ENCODE data around the gene LSM6. TPM values are rescaled to one million over a fixed set of nuclear protein-coding genes. Genes with fewer than 3 reads are reported as not detected.

LSM6 gene
- total RNA-seq, 2 donors from 2014 or later: 10.4 to 34.3 TPM

DNA sequence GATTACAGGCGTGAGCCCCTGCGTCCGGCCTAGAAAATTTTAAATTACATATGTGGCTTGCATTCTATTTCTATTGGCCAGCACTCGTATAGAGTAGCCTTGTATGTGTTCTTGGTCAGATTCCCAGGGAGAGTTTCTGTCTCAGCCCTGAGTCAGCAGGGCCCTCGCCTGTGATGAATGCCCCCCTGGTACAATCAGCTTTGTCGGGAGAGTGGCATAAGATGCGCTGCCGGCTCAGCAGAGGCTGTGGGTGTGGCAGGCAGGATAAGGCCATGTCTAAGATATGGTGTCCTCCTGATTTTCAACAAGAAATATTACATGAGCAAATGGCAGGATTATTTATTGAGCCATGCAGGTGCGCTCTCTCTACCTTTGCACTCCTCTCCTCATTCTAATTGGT is 37.3 kb downstream of the LSM6 start:
- intact Hi-C loops (cut with DNase I): no loop called here
- Histone ChIP-seq H3K27me3 (no peaks in the 10 kb centered on the region), H3K4me3 (no peak overlapping the region), H3K4me1 (no peaks in the 10 kb centered on the region), H3K9me3 (no peaks in the 10 kb centered on the region), H3K27ac (no peak overlapping the region), H3K36me3 (replicated peaks in 1 of 2; ENCODE audit: insufficient read depth in 1 of 2, low read depth in 2 of 2) (no peaks in the 10 kb centered on the region)
- no peak for ATAC-seq
- TF ChIP-seq, protein P1, sequence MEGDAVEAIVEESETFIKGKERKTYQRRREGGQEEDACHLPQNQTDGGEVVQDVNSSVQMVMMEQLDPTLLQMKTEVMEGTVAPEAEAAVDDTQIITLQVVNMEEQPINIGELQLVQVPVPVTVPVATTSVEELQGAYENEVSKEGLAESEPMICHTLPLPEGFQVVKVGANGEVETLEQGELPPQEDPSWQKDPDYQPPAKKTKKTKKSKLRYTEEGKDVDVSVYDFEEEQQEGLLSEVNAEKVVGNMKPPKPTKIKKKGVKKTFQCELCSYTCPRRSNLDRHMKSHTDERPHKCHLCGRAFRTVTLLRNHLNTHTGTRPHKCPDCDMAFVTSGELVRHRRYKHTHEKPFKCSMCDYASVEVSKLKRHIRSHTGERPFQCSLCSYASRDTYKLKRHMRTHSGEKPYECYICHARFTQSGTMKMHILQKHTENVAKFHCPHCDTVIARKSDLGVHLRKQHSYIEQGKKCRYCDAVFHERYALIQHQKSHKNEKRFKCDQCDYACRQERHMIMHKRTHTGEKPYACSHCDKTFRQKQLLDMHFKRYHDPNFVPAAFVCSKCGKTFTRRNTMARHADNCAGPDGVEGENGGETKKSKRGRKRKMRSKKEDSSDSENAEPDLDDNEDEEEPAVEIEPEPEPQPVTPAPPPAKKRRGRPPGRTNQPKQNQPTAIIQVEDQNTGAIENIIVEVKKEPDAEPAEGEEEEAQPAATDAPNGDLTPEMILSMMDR (IDR thresholded peaks at IDR 0.05): no peak
- no peak for TF ChIP-seq POLR2A (IDR thresholded peaks at IDR 0.05)
- DNase-seq: no peak
- 78 to 89% methylated on average over 9 of the region's 9 CpGs for WGBS, 2 donors

DNA sequence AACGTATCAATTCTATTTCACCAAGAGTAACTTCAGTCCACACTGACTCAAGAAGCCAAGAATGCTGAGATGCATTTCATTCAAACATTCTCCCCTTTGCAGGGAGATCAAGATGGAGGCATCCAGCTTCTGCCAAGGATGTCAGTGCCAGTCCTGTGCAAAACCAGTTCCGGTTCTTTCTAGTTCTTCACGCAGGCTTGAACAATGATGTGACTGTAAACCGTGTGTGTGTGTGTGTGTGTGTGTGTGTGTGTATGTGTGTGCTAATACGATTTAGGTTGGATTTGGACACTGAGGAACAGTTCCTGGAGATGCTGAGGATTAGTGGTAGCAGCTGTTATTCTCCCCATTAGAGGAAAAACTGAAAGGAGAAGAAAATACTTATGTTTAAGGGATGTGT is 38.7 kb downstream of the LSM6 start, which contains the start of gene REELD1:
REELD1 (plus strand) TSS at position 301 of the 400 bp plus-strand sequence. CDS start 2,415 bp downstream, outside the sequence.
- no peak within 1 kb of the TSS for H3K27ac ChIP-seq
- H3K4me3 ChIP-seq: no peak within 1 kb of the TSS
- no peaks in the 10 kb centered on the region for H3K27me3 ChIP-seq
- no peak for ATAC-seq
- WGBS, 2 donors: 55 to 70% methylated on average over 5 of the region's 5 CpGs
- no peaks in the 10 kb centered on the region for H3K4me1 ChIP-seq
- intact Hi-C loops (cut with DNase I): no loop called here
- DNase-seq: no peak
- H3K9me3 ChIP-seq: no peaks in the 10 kb centered on the region
- no peak for TF ChIP-seq POLR2A (IDR thresholded peaks at IDR 0.05)
- TF ChIP-seq, protein P1 (IDR thresholded peaks at IDR 0.05): no peak
- H3K36me3 ChIP-seq (replicated peaks in 1 of 2; ENCODE audit: insufficient read depth in 1 of 2, low read depth in 2 of 2): no peaks in the 10 kb centered on the region

DNA sequence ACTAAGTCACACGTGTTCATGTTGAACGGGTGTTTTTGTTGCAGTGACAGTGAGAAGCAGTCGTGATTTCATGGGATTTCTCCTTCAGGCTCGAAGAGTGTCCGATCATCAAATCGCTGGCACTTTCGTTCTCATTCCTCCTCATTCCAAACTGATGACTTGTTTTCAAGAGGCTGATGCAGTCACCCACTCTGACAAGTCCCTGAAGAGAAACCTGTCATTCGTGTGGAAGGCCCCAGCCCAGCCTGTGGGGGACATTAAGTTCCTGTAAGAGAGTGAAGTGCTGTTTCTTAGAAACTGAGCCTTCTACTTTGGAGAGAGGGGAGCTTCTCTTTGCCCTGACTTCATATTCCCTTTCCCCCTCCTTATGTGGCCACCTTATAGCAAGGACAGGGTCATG is 46.8 kb downstream of the LSM6 start:
- WGBS, 2 donors: 52 to 75% methylated on average over 8 of the region's 8 CpGs
- DNase-seq (no peak), ATAC-seq (no peak)
- no peaks in the 10 kb centered on the region for H3K27me3 ChIP-seq
- no peaks in the 10 kb centered on the region for H3K36me3 ChIP-seq (replicated peaks in 1 of 2; ENCODE audit: insufficient read depth in 1 of 2, low read depth in 2 of 2)
- H3K27ac ChIP-seq: no peak overlapping the region
- no peaks in the 10 kb centered on the region for H3K9me3 ChIP-seq
- intact Hi-C loops (cut with DNase I): no loop called here
- H3K4me1 ChIP-seq: no peaks in the 10 kb centered on the region
- no peak overlapping the region for H3K4me3 ChIP-seq
- TF ChIP-seq, protein P1 (IDR thresholded peaks at IDR 0.05): no peak
- no peak for TF ChIP-seq POLR2A (IDR thresholded peaks at IDR 0.05)

DNA sequence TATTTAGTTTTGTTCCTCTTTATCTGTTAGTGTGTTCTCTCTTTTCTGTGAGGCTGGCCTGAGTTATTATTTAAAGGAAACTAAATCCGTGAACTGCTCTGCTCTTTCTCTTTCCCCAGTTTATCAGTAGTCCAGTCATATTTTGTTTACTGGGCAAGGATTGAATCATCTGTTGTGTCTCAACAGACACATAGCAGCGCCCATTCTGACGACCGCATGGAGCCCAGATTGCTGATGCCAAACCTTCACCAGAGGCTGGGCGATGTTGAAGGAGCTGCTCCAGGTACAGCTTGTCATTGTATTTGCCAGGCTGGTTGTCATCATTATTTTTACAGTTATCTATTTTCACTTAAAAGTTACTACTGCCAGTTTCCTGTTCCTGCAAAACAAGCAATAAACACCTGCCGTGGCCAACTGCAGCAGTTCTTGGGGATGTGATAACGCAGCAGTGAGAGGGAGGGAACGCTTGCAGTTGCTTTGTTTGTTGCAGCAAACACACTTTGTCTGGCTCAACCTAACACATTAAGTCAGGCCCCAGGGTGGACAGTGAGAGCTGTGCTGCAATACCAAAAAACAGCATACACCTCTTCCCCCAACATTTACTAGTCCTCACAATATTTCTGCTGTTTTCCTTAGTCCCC is 48.9 kb downstream of the LSM6 start:
- Histone ChIP-seq H3K36me3 (replicated peaks in 1 of 2; ENCODE audit: insufficient read depth in 1 of 2, low read depth in 2 of 2) (no peaks in the 10 kb centered on the region), H3K27me3 (no peaks in the 10 kb centered on the region), H3K4me1 (no peaks in the 10 kb centered on the region), H3K27ac (no peak overlapping the region), H3K4me3 (no peak overlapping the region), H3K9me3 (no peaks in the 10 kb centered on the region)
- DNase-seq (no peak), ATAC-seq (no peak)
- TF ChIP-seq, protein P1 (IDR thresholded peaks at IDR 0.05): no peak
- WGBS, 2 donors: 32 to 39% methylated on average over 8 of the region's 8 CpGs
- intact Hi-C loops (cut with DNase I): no loop called here

DNA sequence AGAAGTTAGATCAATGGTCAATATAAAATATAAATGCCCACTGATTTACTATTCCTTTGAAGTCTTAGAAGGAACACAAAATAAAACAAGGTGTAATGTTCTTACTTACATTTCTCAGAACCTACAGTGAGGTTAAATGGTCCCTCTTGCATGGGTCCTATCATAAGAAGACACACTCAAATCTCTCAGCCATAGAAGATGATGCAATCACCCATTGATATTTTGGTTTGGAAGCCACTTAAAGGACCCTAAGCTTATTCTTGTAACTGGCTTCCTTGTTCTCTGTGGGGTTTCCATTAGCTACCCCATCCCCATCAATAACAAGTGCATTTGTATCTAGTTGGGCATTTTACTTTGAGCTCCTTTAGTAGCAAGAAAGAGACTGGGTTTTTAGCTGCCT is 53.9 kb downstream of the LSM6 start:
- H3K27ac ChIP-seq: no peak overlapping the region
- TF ChIP-seq, protein P1 (IDR thresholded peaks at IDR 0.05): no peak
- no peak for TF ChIP-seq POLR2A (IDR thresholded peaks at IDR 0.05)
- no peak for DNase-seq

More for the DNA sequence above, 53.9 kb downstream of the LSM6 start:
- Histone ChIP-seq H3K9me3 (peaks cover 0 to 9% (median 0%) of the 10 kb centered on the region in 3 donors), H3K4me1 (no peaks in the 10 kb centered on the region), H3K36me3 (replicated peaks in 1 of 2; ENCODE audit: insufficient read depth in 1 of 2, low read depth in 2 of 2) (no peaks in the 10 kb centered on the region), H3K4me3 (no peak overlapping the region), H3K27me3 (no peaks in the 10 kb centered on the region)
- ATAC-seq: no peak
- intact Hi-C loops (cut with DNase I): no loop called here
